NB4 (cell line): Measurements from ENCODE around the gene FSIP1.

Experiments used
- CTCF ChIP-seq: IDR thresholded peaks from one replicate; pipeline ENCODE4 v1.5.1; 2012; ENCODE audit warnings: low read depth, low read length
- POLR2A ChIP-seq: IDR thresholded peaks from 2 replicates; pipeline ENCODE4 v1.6.1; 2011; ENCODE audit warnings: mild to moderate bottlenecking; ENCODE audit not compliant: insufficient read length; ENCODE audit errors: extremely low read depth
- TF ChIP-seq, protein P1 (sequence below): IDR thresholded peaks from 2 replicates; pipeline ENCODE4 v1.6.1; 2011; ENCODE audit warnings: low read depth, low read length

DNA sequence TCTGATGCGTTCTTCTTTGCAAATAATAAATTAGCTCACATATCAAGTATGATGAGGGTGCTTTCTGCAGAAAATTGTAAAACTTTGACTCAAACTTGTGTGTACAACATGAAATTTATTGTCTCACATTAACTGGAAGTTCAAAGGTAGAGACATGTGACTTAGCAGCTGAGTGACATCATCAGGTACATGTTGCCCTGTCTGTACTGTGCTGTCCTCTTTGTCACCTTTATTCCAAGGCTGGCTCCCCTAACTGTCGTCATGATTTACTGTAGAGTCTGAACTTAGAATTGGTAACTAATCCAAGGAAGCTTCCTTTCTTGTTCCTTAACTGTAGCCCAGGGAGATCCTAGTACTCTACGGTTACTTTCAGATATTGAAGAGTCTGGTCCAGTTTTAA lies 12.3 kb upstream of the FSIP1 start:
- TF ChIP-seq CTCF: no peak
- TF ChIP-seq POLR2A: no peak
- TF ChIP-seq, protein P1, sequence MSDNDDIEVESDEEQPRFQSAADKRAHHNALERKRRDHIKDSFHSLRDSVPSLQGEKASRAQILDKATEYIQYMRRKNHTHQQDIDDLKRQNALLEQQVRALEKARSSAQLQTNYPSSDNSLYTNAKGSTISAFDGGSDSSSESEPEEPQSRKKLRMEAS: no peak
